Measurements from ENCODE around the gene ACTG1. TPM values are rescaled to one million over a fixed set of nuclear protein-coding genes. Genes with fewer than 3 reads are reported as not detected.

ACTG1 gene
- total RNA-seq, 1 experiment from 2014 or later = 3,455 TPM

- TF ChIP-seq MAX (CRISPR knock-in tag; IDR thresholded peaks at IDR 0.05) = no peak
- no peak for TF ChIP-seq TEAD1 (CRISPR knock-in tag; IDR thresholded peaks at IDR 0.05)
- TF ChIP-seq RORB (CRISPR knock-in tag; IDR thresholded peaks at IDR 0.05) = no peak
These were observed 30.7 kb upstream of the ACTG1 start (continued) for GRCh38 chr17:81543339-81543675.

GRCh38 chr17:81542431-81543338, 30.1 kb upstream of the ACTG1 start:
- POLR2A ChIA-PET = no interaction called here
- CTCF ChIA-PET = no interaction called here
- Mint-ChIP-seq H3K4me1 (no peaks in the 10 kb centered on the region), H3K27ac (no peak overlapping the region), H3K9me3 (no peaks in the 10 kb centered on the region), H3K4me3 (no peak overlapping the region), H3K27me3 (ENCODE audit: low read depth) (no peaks in the 10 kb centered on the region), H3K36me3 (peaks cover 6% of the 10 kb centered on the region; the same call in 1 of the 2 replicates)
- no peak for TF ChIP-seq ZNF232 (CRISPR knock-in tag; IDR thresholded peaks at IDR 0.05)
- TF ChIP-seq TEAD4 (CRISPR knock-in tag; IDR thresholded peaks at IDR 0.05) = no peak
- no peak for TF ChIP-seq IRF2 (CRISPR knock-in tag; IDR thresholded peaks at IDR 0.05; ENCODE audit: borderline replicate concordance, low read depth)
- TF ChIP-seq ZNF423 (CRISPR knock-in tag; IDR thresholded peaks at IDR 0.05) = no peak
- TF ChIP-seq NR2C2 (CRISPR knock-in tag; IDR thresholded peaks at IDR 0.05) = no peak
- no peak for TF ChIP-seq MAX (CRISPR knock-in tag; IDR thresholded peaks at IDR 0.05)
- no peak for TF ChIP-seq NR3C1 (CRISPR knock-in tag; conservative IDR thresholded peaks at IDR 0.05; ENCODE audit: low read depth)
- no peak for ATAC-seq
- no peak for DNase-seq (ENCODE audit: low spot score)

DNA sequence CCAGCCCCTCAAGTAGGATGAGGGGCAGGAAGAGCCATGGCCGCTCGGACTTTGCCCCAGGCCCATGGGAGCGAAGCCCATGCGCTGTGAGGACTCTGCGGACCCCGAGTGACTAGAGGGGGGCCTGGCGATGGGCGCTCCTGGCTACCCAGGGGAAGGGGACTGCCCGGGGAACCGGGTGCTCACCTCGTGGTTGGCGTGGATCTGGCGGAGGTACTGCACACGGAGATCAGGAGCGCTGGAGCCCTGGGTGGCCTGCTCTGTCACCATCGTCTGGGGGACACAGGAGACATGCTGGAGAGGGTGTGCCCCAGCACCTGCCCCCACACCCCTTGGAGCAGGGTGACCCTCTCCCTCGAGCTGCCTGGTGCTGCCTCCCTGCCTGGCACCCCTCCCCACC, 28.5 kb upstream of the ACTG1 start:
- H3K9me3 Mint-ChIP-seq = no peaks in the 10 kb centered on the region
- no peak for ATAC-seq
- ChIA-PET CTCF (no interaction called here), POLR2A (no interaction called here)
- peaks cover 3% of the 10 kb centered on the region; the same call in 1 of the 2 replicates for H3K36me3 Mint-ChIP-seq
- peaks cover 5% of the 10 kb centered on the region for H3K27me3 Mint-ChIP-seq (ENCODE audit: low read depth)
- H3K4me1 Mint-ChIP-seq = no peaks in the 10 kb centered on the region
- no peak overlapping the region for H3K4me3 Mint-ChIP-seq
- DNase-seq (ENCODE audit: low spot score) = no peak
- H3K27ac Mint-ChIP-seq = no peak overlapping the region
- TF ChIP-seq ZNF219 (CRISPR knock-in tag; IDR thresholded peaks at IDR 0.05; ENCODE audit: borderline replicate concordance) = no peak

- Mint-ChIP-seq H3K36me3 (0 out of 2 replicates have a peak, but pooled peaks cover 2% of the 10 kb centered on the region), H3K9me3 (no peaks in the 10 kb centered on the region), H3K27ac (no peak overlapping the region), H3K4me3 (no peak overlapping the region), H3K27me3 (ENCODE audit: low read depth) (peaks cover 10% of the 10 kb centered on the region), H3K4me1 (no peaks in the 10 kb centered on the region)
- TF ChIP-seq ZBTB21 (CRISPR knock-in tag; IDR thresholded peaks at IDR 0.05; ENCODE audit: borderline replicate concordance) (no peak), ZNF232 (CRISPR knock-in tag; IDR thresholded peaks at IDR 0.05) (no peak), JAZF1 (CRISPR knock-in tag; IDR thresholded peaks at IDR 0.05) (no peak), ZNF416 (CRISPR knock-in tag; IDR thresholded peaks at IDR 0.05) (no peak)
- ChIA-PET POLR2A (no interaction called here), CTCF (interaction anchor here (1.0 kb wide), 1 partner anchor 11 kb away, joined by 4 read pairs; the partner anchor contains the start of gene FAAP100)
- DNase-seq (ENCODE audit: low spot score) = no peak
- ATAC-seq = no peak
These were observed 28.1 kb upstream of the ACTG1 start for GRCh38 chr17:81540676-81541027.

DNA sequence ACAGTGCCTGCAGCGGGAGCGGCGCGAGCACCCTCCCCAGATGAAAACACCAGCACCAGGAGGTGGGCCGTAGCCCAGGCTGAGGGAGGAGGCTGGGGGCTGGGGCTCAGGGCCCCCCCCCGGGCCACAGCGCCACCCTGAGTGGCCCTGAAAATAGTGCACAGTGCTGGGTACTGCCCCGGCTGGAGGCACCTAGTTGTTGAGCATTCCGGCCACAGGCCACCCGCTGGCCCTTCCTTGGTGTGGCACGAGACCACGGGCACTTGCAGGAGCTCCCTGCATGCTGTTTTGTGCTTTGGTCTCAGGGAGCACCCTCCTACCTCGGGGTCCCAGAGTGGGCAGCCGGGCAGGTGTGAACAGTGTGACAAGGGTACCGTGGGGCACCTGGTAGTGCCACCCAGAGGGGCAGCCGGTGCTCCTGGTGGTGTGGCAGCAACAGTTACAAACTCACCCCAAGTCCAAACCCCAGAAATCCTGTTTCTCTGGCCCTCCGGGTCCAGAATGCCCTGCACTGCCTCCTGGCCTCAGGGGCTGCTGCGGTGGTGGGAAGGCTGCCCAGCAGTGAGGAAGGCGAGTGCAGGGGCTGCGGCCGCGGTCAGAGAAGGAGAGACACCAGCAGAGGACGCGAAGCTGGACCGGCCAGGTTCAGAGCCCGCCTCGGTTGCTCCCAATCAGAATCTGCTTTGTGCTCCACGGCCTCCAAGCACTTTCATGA, 27.5 kb upstream of the ACTG1 start:
- DNase-seq (ENCODE audit: low spot score) (no peak), ATAC-seq (no peak)
- Mint-ChIP-seq H3K27me3 (ENCODE audit: low read depth) (peaks cover 13% of the 10 kb centered on the region), H3K36me3 (0 out of 2 replicates have a peak, but pooled peaks cover under 1% of the 10 kb centered on the region), H3K27ac (no peak overlapping the region), H3K4me1 (no peaks in the 10 kb centered on the region), H3K9me3 (no peaks in the 10 kb centered on the region), H3K4me3 (no peak overlapping the region)
- ChIA-PET POLR2A (no interaction called here), CTCF (interaction anchor here (1.0 kb wide), 1 partner anchor 12 kb away, joined by 4 read pairs; the partner anchor contains the start of gene FAAP100)
- TF ChIP-seq ETV6 (CRISPR knock-in tag; IDR thresholded peaks at IDR 0.05) = no peak

All from WTC11 (cell line).